ENCODE results near the gene EXOC2.
A peak's percentile ranks its signal among the peaks of the same experiment; 100 is the strongest.
"Not testable (repeated sequence)": the region's sequence is repeated elsewhere in the genome, so short reads cannot be mapped to it uniquely, and the experiment has no call there.

EXOC2 gene

DNA sequence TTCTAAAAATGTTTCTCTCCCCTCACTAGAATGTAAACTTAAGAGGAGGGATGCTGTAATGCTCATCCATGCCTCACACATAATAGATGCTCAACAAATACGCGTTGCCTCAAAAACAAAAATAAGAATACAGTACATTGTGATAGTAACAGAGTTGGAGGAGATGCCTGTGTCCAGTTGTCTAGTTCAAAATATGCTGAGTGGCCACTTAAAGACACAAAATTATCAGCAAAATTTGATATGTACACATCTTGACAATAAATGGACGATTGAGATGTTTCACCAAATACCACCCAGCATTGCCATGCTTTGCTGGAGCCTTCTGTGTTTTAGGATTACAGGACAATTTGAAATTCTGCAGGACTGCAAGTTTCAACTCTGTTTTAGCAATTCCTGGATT lies 7.6 kb upstream of the EXOC2 start:
- H3K27me3 ChIP-seq (ENCODE audit: insufficient read depth, poor library complexity, severe bottlenecking) = no peaks in the 10 kb centered on the region
- ATAC-seq (ENCODE audit: low read depth) (no peak), DNase-seq (ENCODE audit: low spot score) (no peak)
- H3K4me1 ChIP-seq (ENCODE audit: insufficient read depth, poor library complexity, severe bottlenecking) = peaks cover 23% of the 10 kb centered on the region
- H3K4me3 ChIP-seq (ENCODE audit: severe bottlenecking) = no peak overlapping the region
- H3K27ac ChIP-seq (ENCODE audit: poor library complexity, severe bottlenecking) = no peak overlapping the region
- TF ChIP-seq, protein P1, sequence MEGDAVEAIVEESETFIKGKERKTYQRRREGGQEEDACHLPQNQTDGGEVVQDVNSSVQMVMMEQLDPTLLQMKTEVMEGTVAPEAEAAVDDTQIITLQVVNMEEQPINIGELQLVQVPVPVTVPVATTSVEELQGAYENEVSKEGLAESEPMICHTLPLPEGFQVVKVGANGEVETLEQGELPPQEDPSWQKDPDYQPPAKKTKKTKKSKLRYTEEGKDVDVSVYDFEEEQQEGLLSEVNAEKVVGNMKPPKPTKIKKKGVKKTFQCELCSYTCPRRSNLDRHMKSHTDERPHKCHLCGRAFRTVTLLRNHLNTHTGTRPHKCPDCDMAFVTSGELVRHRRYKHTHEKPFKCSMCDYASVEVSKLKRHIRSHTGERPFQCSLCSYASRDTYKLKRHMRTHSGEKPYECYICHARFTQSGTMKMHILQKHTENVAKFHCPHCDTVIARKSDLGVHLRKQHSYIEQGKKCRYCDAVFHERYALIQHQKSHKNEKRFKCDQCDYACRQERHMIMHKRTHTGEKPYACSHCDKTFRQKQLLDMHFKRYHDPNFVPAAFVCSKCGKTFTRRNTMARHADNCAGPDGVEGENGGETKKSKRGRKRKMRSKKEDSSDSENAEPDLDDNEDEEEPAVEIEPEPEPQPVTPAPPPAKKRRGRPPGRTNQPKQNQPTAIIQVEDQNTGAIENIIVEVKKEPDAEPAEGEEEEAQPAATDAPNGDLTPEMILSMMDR (IDR thresholded peaks at IDR 0.05; ENCODE audit: poor library complexity, severe bottlenecking) = no peak
- no peaks in the 10 kb centered on the region for H3K36me3 ChIP-seq (ENCODE audit: low read depth)
- no peaks in the 10 kb centered on the region for H3K9me3 ChIP-seq (ENCODE audit: severe bottlenecking)

DNA sequence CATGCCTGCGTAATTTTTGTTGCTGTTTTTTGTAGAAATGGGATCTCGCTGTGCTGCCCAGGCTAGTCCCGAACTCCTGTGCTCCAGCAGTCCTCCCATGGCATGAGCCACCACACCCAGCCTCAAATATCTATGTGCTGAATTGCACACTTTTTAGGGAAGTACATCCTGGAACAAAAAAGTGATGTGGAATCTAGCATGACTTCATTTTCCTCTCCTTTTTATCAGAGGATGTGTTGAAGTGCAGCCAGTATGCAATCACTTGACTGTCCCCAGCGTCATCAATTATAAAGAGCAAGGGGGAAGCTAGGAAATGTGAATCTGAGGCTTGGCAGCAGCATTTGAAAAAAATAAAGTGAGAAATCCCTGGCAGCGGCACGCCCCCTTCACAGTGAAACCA lies 6.4 kb upstream of the EXOC2 start:
- no peaks in the 10 kb centered on the region for H3K36me3 ChIP-seq (ENCODE audit: low read depth)
- H3K27me3 ChIP-seq (ENCODE audit: insufficient read depth, poor library complexity, severe bottlenecking) = no peaks in the 10 kb centered on the region
- H3K27ac ChIP-seq (ENCODE audit: poor library complexity, severe bottlenecking) = peak overlapping the region; percentile 17
- peaks cover 11% of the 10 kb centered on the region for H3K4me1 ChIP-seq (ENCODE audit: insufficient read depth, poor library complexity, severe bottlenecking)
- no peaks in the 10 kb centered on the region for H3K9me3 ChIP-seq (ENCODE audit: severe bottlenecking)
- ATAC-seq (ENCODE audit: low read depth) = no peak; the same call in 2 of the 3 replicates
- TF ChIP-seq, protein P1 (IDR thresholded peaks at IDR 0.05; ENCODE audit: poor library complexity, severe bottlenecking) = no peak
- no peak for DNase-seq (ENCODE audit: low spot score)
- no peak overlapping the region for H3K4me3 ChIP-seq (ENCODE audit: severe bottlenecking)

DNA sequence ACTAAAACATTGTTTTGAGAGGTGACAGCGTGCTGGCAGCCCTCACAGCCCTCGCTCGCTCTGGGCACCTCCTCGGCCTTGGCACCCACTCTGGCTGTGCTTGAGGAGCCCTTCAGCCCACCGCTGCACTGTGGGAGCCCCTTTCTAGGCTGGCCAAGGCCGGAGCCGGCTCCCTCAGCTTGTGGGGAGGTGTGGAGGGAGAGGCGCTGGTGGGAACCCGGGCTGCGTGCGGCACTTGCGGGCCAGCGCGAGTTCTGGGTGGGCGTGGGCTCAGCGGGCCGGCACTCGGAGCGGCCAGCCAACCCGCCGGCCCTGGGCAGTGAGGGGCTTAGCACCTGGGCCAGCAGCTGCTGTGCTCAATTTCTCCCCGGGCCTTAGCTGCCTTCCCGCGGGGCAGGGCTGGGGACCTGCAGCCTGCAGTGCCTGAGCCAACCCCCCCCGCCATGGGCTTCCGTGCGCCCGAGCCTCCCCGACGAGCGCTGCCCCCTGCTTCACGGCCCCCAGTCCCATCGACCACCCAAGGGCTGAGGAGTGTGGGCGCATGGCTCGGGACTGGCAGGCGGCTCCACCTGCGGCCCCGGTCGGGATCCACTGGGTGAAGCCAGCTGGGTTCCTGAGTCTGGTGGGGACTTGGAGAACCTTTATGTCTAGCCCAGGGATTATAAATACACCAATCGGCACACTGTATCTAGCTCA lies 1.6 kb upstream of the EXOC2 start:
- not testable (repeated sequence) for H3K4me1 ChIP-seq (ENCODE audit: insufficient read depth, poor library complexity, severe bottlenecking); H3K4me3 ChIP-seq (ENCODE audit: severe bottlenecking); DNase-seq (ENCODE audit: low spot score); H3K27ac ChIP-seq (ENCODE audit: poor library complexity, severe bottlenecking); ATAC-seq (ENCODE audit: low read depth); H3K27me3 ChIP-seq (ENCODE audit: insufficient read depth, poor library complexity, severe bottlenecking); H3K9me3 ChIP-seq (ENCODE audit: severe bottlenecking); H3K36me3 ChIP-seq (ENCODE audit: low read depth)

DNA sequence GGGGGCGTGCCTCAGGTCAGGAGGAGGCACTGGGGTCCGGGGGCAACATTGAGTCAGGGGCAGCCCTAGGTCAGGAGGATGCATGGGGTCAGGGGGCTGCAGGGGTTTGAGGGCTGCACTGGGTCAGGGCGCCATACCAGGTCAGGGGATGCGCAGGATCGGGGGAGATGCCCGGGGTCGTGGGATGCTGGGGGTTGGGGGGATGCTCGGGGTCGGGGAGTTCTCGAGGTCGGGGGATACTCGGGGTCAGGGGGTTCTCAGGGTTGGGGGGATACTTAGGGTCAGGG lies 727 bp upstream of the EXOC2 start:
- H3K27me3 ChIP-seq (ENCODE audit: insufficient read depth, poor library complexity, severe bottlenecking) = no peaks in the 10 kb centered on the region
- H3K36me3 ChIP-seq (ENCODE audit: low read depth) = peaks cover 16% of the 10 kb centered on the region; the same call in 1 of the 2 replicates
- DNase-seq (ENCODE audit: low spot score) (no peak), ATAC-seq (ENCODE audit: low read depth) (no peak)
- no peaks in the 10 kb centered on the region for H3K9me3 ChIP-seq (ENCODE audit: severe bottlenecking)
- peak overlapping the region; percentile 81 for H3K4me3 ChIP-seq (ENCODE audit: severe bottlenecking)
- TF ChIP-seq, protein P1 (IDR thresholded peaks at IDR 0.05; ENCODE audit: poor library complexity, severe bottlenecking) = no peak
- peaks cover 9% of the 10 kb centered on the region for H3K4me1 ChIP-seq (ENCODE audit: insufficient read depth, poor library complexity, severe bottlenecking)
- H3K27ac ChIP-seq (ENCODE audit: poor library complexity, severe bottlenecking) = no peak overlapping the region

DNA sequence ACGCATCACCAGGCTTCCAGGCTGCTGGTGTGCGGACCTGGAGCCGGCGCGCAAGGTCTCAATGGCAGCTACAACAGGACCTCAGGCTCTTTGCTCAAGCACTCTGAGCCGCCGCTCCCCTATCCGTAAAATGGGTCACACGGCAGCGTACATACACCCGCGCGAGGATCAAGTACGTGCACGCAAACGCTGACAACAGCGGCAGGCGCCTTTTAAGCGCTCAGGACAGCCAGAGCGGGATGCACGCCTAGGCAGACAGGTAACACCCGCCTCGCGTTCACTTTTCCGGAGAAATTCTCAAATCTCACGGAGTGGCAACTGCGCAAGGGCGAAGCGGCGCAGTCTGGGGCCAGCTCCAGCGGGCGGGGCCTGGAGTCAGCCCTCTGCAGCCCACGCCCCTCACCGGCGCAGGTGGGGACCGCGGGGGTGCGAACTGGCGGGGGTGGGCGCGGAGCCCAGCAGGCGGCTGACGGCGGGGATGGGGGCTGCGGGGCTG lies 535 bp downstream of the EXOC2 start:
- Histone ChIP-seq H3K36me3 (ENCODE audit: low read depth) (peaks cover 17% of the 10 kb centered on the region; the same call in 1 of the 2 replicates), H3K27ac (ENCODE audit: poor library complexity, severe bottlenecking) (peak overlapping the region; percentile 55), H3K4me3 (ENCODE audit: severe bottlenecking) (peak overlapping the region; percentile 81), H3K9me3 (ENCODE audit: severe bottlenecking) (no peaks in the 10 kb centered on the region), H3K4me1 (ENCODE audit: insufficient read depth, poor library complexity, severe bottlenecking) (peaks cover 9% of the 10 kb centered on the region), H3K27me3 (ENCODE audit: insufficient read depth, poor library complexity, severe bottlenecking) (no peaks in the 10 kb centered on the region)
- TF ChIP-seq, protein P1 (IDR thresholded peaks at IDR 0.05; ENCODE audit: poor library complexity, severe bottlenecking) = no peak
- ATAC-seq (ENCODE audit: low read depth) (peak; percentile 86), DNase-seq (ENCODE audit: low spot score) (no peak)

Measured in RWPE2 (cell line).